Stomach (tissue), 9 donors: ENCODE data around the gene RPH3AL. TPM values are rescaled to one million over a fixed set of nuclear protein-coding genes. Genes with fewer than 3 reads are reported as not detected.
A peak's percentile ranks its signal among the peaks of the same experiment; 100 is the strongest.

Experiments used
- DNase-seq, 2 donors: peaks; one replicate each; pipeline versions ENCODE4 v3.0.0 to v3.0.0-alpha.2; 2013 to 2019
- H3K27ac ChIP-seq, 5 donors: fragments of 200-600 bp in 4 of 5; sonication (generic) in 4 of 5; one replicate each; pipeline ENCODE4 v1.5.1; 2013 to 2019; ENCODE audit warnings: mild to moderate bottlenecking in 1 of 5, moderate library complexity in 1 of 5
- H3K27me3 ChIP-seq, 3 donors: fragments of 200-600 bp; sonication (generic); one replicate each; pipeline ENCODE4 v1.5.1; 2017 to 2019; ENCODE audit warnings: mixed run types in 1 of 3
- H3K36me3 ChIP-seq, 4 donors: fragments of 200-600 bp; sonication (generic); 1 replicate in 3 of 4; 2 replicates in 1 of 4; pipeline ENCODE4 v1.5.1; 2016 to 2019
- H3K4me1 ChIP-seq, 4 donors: fragments of 200-600 bp; sonication (generic); one replicate each; pipeline ENCODE4 v1.5.1; 2016 to 2019
- H3K4me3 ChIP-seq, 4 donors: fragments of 200-600 bp; sonication (generic) in 3 of 4; one replicate each; pipeline ENCODE4 v1.5.1; 2016 to 2019; ENCODE audit warnings: mild to moderate bottlenecking in 1 of 4
- H3K9me3 ChIP-seq, 4 donors: fragments of 200-600 bp; sonication (generic); one replicate each; pipeline ENCODE4 v1.5.1; 2016 to 2019
- CTCF ChIP-seq, 7 experiments: fragments of 450-650 bp in 4 of 7; fragments of 200-600 bp in 3 of 7; sonication (generic) in 3 of 7; IDR thresholded peaks; one replicate each; pipeline ENCODE4 v1.5.1; 2016 to 2019; ENCODE audit warnings: antibody characterized with exemption in 7 of 7, control low read depth in 2 of 7, mild to moderate bottlenecking in 1 of 7
- EP300 ChIP-seq: sonication (generic); formaldehyde crosslinking; IDR thresholded peaks from one replicate; pipeline ENCODE4 v1.6.1; 2017; ENCODE audit warnings: antibody characterized with exemption
- POLR2A ChIP-seq, 4 donors: fragments of 450-650 bp; IDR thresholded peaks; one replicate each; pipeline ENCODE4 v1.6.1; 2016; ENCODE audit warnings: antibody characterized with exemption in 4 of 4, control low read depth in 2 of 4, mild to moderate bottlenecking in 1 of 4, moderate library complexity in 1 of 4
- POLR2AphosphoS5 ChIP-seq, 3 donors: sonication (generic); formaldehyde crosslinking; IDR thresholded peaks; one replicate each; pipeline ENCODE4 v1.6.1; 2016; ENCODE audit warnings: antibody characterized with exemption in 3 of 3
- WGBS, 5 donors: extraction: QIAGEN DNeasy Blood & Tissue Kit in 3 of 5; methylation state at CpG; one replicate each; pipeline versions ENCODE4 v1.1.5 to v1.1.7; 2013 to 2018; 5-methylcytosine and 5-hydroxymethylcytosine counted together
- intact Hi-C: fragments of 100-400 bp; cut with DNase I; formaldehyde crosslinking; loops from one replicate; pipeline ENCODE4 v1.15.1; 2023; ENCODE audit warnings: low total_unique reads
- polyA plus RNA-seq, 3 donors: library from polyadenylated mRNA; stranded (reverse); fragments of 200-250 nt; gene quantifications; one replicate each; pipeline ENCODE4 v1.2.3, GENCODE V29; 2013
- total RNA-seq, 5 donors: library from RNA; depleted of rRNA; stranded (reverse); fragments of >200 nt; gene quantifications; one replicate each; pipeline versions ENCODE4 v1.1.0 to v1.2.3, GENCODE V29; 2014 to 2016
- donor health status: healthy with polysubstance abuse.
- donor health status: Bipolar disorder and iron deficiency.
- donor health status: healthy.

Gene RPH3AL
- total and polyA plus RNA-seq, 8 donors = 4.9 to 38.5 (median 17.4) TPM

DNA sequence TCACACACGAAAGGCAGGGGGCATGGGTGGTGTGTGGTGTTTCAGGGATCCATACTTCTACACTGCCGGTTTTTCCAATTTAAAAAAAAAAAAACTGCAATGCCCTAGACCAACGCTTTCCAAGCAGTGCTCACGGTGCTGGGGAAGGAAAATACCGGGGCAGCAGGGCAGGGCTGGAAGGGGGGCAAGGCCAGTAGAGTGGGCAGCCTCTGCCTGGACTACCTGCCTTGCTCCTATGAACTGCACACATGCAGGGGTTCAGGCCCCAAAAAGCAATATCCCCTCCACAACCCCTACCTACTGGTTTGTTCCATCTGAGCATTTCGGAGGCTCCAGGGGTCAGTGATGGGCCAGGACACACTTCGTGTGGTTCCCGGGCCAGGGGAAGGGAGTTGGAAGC, 29.4 kb downstream of the RPH3AL start:
- Histone ChIP-seq H3K27me3 (no peaks in the 10 kb centered on the region), H3K4me1 (no peaks in the 10 kb centered on the region), H3K4me3 (no peak overlapping the region), H3K27ac (no peak overlapping the region), H3K9me3 (no peaks in the 10 kb centered on the region), H3K36me3 (peaks cover 5 to 59% (median 36%) of the 10 kb centered on the region in 4 donors)
- no peak for DNase-seq
- no peak for TF ChIP-seq POLR2AphosphoS5 (IDR thresholded peaks at IDR 0.05)
- TF ChIP-seq CTCF (IDR thresholded peaks at IDR 0.05) = no peak
- no peak for TF ChIP-seq POLR2A (IDR thresholded peaks at IDR 0.05)
- no peak for TF ChIP-seq EP300
- 68 to 85% (median 77%) methylated on average over 8 of the region's 8 CpGs for WGBS, 5 donors
- intact Hi-C loops = no loop called here

GRCh38 chr17:322006-322780, 30.4 kb downstream of the RPH3AL start:
- TF ChIP-seq POLR2A (IDR thresholded peaks at IDR 0.05) = no peak
- no peak for TF ChIP-seq POLR2AphosphoS5 (IDR thresholded peaks at IDR 0.05)
- TF ChIP-seq EP300 = no peak
- no peak for TF ChIP-seq CTCF (IDR thresholded peaks at IDR 0.05)
- Histone ChIP-seq H3K4me1 (no peaks in the 10 kb centered on the region), H3K36me3 (peaks cover 5 to 62% (median 34%) of the 10 kb centered on the region in 4 donors), H3K9me3 (no peaks in the 10 kb centered on the region), H3K4me3 (no peak overlapping the region), H3K27ac (no peak overlapping the region), H3K27me3 (no peaks in the 10 kb centered on the region)
- WGBS, 5 donors = 82 to 89% (median 83%) methylated on average over 27 of the region's 27 CpGs
- no peak for DNase-seq
- intact Hi-C loops = no loop called here

DNA sequence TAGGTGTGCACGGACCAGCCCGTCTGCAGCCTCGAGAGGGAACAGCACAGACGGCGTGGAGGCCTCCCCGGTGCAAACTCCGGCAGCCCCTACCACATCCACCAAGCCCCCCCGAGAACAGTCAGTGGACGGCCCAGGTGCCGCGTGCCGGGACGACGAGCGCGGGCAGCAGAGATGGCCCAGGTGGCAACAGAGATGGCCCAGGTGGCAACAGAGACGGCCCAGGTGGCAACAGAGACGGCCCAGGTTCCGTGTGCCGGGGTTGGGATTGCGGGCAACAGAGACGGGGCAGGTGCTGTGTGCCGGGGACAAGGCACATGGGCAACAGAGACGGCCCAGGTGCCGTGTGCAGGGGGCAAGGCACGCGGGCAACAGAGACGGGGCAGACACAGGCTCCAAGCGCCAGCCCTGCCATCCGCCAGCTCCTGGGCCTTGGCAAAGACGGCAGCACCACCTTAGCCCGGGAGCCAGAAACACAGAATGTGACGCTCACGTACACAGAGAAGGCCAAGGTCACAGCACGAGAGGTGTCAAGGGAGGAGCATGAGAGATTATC, 31.1 kb downstream of the RPH3AL start:
- TF ChIP-seq EP300 (no peak), CTCF (IDR thresholded peaks at IDR 0.05) (no peak), POLR2A (IDR thresholded peaks at IDR 0.05) (no peak), POLR2AphosphoS5 (IDR thresholded peaks at IDR 0.05) (no peak)
- Histone ChIP-seq H3K4me3 (no peak overlapping the region), H3K27me3 (no peaks in the 10 kb centered on the region), H3K27ac (no peak overlapping the region), H3K4me1 (no peaks in the 10 kb centered on the region), H3K36me3 (peaks cover 5 to 56% (median 28%) of the 10 kb centered on the region in 4 donors), H3K9me3 (no peaks in the 10 kb centered on the region)
- intact Hi-C loops = no loop called here
- WGBS, 5 donors = 74 to 85% (median 83%) methylated on average over 35 of the region's 35 CpGs
- no peak for DNase-seq

- Histone ChIP-seq H3K27me3 (no peaks in the 10 kb centered on the region), H3K36me3 (peaks cover 5 to 51% (median 24%) of the 10 kb centered on the region in 4 donors), H3K27ac (no peak overlapping the region), H3K9me3 (no peaks in the 10 kb centered on the region), H3K4me3 (no peak overlapping the region), H3K4me1 (no peaks in the 10 kb centered on the region)
- 63 to 74% (median 64%) methylated on average over 17 to 25 of the region's 25 CpGs for WGBS, 5 donors
- no peak for TF ChIP-seq EP300
- no peak for TF ChIP-seq POLR2AphosphoS5 (IDR thresholded peaks at IDR 0.05)
- no peak for TF ChIP-seq POLR2A (IDR thresholded peaks at IDR 0.05)
- no peak for TF ChIP-seq CTCF (IDR thresholded peaks at IDR 0.05)
- intact Hi-C loops = no loop called here
- DNase-seq = peak in 1 of 2 donors; percentile 67
Observed at GRCh38 chr17:320809-321385, 31.7 kb downstream of the RPH3AL start.
